Peyer's patch (tissue), 4 donors: ENCODE measurements around the gene MYO9B.
"Not testable (repeated sequence)": the region's sequence is repeated elsewhere in the genome, so short reads cannot be mapped to it uniquely, and the experiment has no call there.

Experiments used
- POLR2A ChIP-seq, 2 donors: fragments of 450-650 bp; IDR thresholded peaks; one replicate each; pipeline ENCODE4 v1.5.1; 2017; ENCODE audit warnings: antibody characterized with exemption in 2 of 2, mild to moderate bottlenecking in 2 of 2, moderate library complexity in 2 of 2
- TF ChIP-seq, protein P1 (sequence below), 6 experiments: fragments of 450-650 bp in 4 of 6; fragments of 200-600 bp in 2 of 6; sonication (generic) in 1 of 6; IDR thresholded peaks; one replicate each; pipeline ENCODE4 v1.5.1; 2017 to 2019; ENCODE audit warnings: antibody characterized with exemption in 6 of 6, mild to moderate bottlenecking in 3 of 6, moderate library complexity in 1 of 6

DNA sequence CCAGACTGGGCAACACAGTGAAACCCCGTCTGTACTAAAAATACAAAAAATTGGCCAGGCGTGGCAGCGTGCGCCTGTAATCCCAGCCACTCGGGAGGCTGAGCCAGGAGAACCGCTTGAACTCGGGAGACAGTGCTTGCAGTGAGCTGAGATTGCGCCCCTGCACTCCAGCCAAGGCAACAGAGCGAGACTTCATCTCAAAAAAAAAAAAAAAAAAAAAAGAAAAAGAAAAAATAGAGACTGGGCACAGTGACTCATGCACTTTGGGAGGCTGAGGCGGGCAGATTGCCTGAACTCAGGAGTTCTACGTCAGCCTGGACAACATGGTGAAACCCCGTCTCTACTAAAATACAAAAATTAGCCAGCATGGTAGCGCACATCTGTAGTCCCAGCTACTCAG lies 69.2 kb downstream of the MYO9B start:
- not testable (repeated sequence) for TF ChIP-seq POLR2A (IDR thresholded peaks at IDR 0.05)
- TF ChIP-seq, protein P1, sequence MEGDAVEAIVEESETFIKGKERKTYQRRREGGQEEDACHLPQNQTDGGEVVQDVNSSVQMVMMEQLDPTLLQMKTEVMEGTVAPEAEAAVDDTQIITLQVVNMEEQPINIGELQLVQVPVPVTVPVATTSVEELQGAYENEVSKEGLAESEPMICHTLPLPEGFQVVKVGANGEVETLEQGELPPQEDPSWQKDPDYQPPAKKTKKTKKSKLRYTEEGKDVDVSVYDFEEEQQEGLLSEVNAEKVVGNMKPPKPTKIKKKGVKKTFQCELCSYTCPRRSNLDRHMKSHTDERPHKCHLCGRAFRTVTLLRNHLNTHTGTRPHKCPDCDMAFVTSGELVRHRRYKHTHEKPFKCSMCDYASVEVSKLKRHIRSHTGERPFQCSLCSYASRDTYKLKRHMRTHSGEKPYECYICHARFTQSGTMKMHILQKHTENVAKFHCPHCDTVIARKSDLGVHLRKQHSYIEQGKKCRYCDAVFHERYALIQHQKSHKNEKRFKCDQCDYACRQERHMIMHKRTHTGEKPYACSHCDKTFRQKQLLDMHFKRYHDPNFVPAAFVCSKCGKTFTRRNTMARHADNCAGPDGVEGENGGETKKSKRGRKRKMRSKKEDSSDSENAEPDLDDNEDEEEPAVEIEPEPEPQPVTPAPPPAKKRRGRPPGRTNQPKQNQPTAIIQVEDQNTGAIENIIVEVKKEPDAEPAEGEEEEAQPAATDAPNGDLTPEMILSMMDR (IDR thresholded peaks at IDR 0.05) = not testable (repeated sequence)
